GM19455 (cell line): ENCODE results near the gene C3orf62.

Experiments used
- ATAC-seq: cut with Tn5 transposase; IDR thresholded peaks from one replicate; pipeline ENCODE4 v1.9.1; 2021; ENCODE audit not compliant: unreplicated experiment

Gene C3orf62

DNA sequence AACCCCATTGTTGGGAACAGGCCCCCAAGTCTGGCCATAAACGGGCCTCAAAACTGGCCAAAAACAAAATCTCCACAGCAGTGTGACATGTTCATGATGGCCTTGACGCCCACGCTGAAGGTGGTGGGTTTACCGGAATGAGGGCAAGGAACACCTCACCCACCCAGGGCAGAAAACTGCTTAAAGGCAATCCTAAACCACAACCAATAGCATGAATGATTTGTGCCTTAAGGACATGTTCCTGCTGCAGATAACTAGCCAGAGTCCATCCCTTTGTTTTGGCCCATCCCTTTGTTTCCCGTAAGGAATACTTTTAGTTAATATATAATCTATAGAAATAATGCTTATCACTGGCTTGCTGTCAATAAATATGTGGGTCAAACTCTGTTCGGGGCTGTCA is 57.9 kb downstream of the C3orf62 start:
- ATAC-seq, result no peak
